GM12801 (cell line): Measurements from ENCODE around the gene ENTPD1.

Source experiments
- CTCF ChIP-seq: IDR thresholded peaks from one replicate; pipeline ENCODE4 v1.5.1; 2011; ENCODE audit warnings: control low read depth; ENCODE audit not compliant: insufficient read length; ENCODE audit errors: extremely low read depth

Gene ENTPD1

GRCh38 chr10:95793401-95794045, 37.6 kb downstream of the ENTPD1 start:
- TF ChIP-seq CTCF: no peak

GRCh38 chr10:95794195-95794594, 38.2 kb downstream of the ENTPD1 start:
- TF ChIP-seq CTCF: no peak

- no peak for TF ChIP-seq CTCF
Measured at GRCh38 chr10:95795602-95796001, 39.6 kb downstream of the ENTPD1 start.

- TF ChIP-seq CTCF: no peak
Measured at GRCh38 chr10:95796504-95796903, 40.5 kb downstream of the ENTPD1 start.

GRCh38 chr10:95798096-95798855, 42.3 kb downstream of the ENTPD1 start:
- TF ChIP-seq CTCF: no peak

- no peak for TF ChIP-seq CTCF
Measured at GRCh38 chr10:95809370-95810197, 53.6 kb downstream of the ENTPD1 start.
